ENCODE data around the gene RANBP1.
"Not testable (repeated sequence)": the region's sequence is repeated elsewhere in the genome, so short reads cannot be mapped to it uniquely, and the experiment has no call there.

Gene RANBP1

DNA sequence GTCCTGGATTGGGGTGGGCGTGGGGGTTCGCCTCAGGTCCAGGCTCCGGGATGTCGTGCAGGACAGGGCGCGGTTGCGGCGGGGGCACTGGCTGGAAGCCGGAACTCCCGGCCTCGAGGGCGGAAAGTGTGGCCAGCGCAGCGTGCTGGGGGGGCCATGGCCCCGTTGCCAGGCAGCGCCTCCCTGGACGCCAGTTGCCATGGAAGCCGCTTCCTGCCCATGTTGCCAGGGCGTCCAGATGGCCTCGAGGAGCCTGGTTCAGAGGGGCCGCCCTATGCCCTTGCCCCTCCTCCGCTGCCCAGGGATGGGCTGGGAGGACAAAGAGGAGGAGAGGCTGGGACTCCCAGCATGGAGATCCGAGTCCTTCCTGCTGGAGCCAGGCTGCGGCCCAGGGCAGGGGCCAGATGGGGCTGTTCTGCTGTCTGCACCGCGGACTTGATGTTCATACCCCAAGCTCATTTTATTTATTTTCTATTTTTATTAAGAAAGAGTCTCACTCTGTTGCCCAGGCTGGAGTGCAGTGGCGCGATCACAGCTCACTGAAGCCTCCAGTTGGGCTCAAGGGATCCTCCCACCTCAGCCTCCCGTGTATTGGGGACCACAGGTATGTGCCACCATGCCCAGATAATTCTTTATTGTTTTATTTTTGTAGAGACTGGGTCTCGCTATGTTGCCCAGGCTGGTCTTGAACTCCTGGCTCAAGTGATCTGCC is 39.6 kb downstream of the RANBP1 start:
- peak; percentile 79 for DNase-seq

DNA sequence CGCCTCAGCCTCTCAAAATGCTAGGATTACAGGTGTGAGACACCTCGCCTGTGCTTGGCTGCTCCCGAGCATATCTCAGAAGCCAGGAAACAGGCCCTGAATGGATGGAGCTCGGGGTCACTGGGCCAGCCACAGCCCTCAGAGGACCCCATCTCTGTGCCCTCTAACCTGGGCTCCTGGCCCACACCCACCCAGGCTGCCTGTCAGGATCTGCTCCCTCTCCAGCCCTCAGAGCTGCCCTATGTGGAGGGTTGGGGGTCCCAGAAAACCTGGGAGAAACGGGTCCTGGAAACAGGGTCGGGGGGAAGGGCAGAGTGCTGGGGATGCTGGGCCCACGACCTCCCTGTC is 40.1 kb downstream of the RANBP1 start:
- no peak for DNase-seq

DNA sequence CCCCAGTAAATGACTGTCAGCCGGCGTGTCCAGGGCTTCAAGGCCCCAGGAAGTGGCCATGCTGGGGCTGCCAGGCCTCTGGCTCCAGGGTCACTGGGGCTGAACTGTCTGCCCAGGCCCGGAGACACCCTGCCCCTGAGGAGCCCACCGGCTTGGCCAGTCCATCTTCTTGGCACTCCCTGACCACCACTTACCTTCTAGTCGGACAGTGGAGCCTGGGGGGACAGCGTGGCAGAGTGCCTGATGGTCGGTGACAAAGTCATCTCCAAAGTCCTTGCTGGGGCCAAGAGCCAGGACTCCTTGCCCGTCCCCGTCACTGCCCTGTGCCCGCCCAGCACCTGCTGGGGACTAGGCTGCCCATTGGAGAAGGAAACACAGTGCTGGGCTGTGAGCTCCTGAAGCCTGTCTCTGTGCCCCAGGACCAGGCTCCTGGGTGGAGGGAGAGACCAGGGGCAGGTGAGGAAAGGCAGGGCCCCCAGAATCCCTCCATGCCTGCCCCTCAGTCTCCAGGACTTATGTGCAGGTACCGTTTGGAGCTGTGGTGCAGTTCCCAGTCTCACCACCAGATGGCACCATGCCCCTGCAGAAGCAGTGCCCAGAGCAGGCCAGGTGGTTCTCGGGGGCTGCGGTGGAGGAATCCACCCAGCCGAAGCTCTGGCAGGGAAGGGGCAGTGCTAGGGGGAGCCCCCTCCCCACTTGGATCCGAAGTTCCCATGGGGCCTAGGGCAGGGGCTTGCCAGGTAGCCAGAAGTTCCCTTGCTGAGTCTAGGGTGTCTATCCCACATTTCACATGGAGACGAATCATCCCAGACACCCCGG is 40.9 kb downstream of the RANBP1 start:
- DNase-seq: peak; percentile 44

DNA sequence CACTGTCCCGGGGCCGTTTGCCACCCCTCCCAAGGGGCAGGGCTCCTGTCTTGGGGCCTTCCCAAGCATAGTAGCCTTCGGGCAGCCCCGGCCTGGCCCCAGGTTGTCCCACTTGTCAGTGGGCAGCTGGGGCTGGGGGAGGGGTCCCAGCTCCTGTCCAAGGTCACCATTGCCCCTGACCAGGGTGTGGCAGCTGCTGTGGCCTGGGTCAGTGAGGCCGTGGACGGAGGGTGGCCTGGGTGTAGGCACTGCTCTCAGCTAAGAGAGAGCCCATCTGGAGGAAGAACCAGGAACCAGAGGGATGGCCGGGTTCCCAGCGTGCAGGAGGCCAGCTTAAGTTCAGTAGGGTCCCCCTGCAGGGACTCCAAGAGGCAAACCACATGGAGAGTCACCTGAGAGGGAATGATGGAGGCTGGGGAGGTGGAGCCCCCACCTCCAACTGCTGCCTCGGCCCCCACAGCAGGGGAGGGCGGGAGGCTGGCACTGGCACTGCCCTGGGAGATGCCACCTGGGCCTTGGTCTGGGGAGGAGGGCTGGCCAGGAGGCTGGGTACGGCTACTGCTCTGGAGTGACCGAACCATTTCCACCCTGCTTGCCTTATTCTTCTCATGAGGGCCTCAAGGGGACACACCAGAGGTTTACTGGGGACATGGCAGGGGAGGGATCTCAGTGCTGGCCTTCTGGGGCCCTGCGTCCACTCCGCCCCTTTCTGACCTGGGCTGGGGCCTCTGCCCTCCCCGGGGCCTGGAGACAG is 41.7 kb downstream of the RANBP1 start:
- no peak for DNase-seq

DNA sequence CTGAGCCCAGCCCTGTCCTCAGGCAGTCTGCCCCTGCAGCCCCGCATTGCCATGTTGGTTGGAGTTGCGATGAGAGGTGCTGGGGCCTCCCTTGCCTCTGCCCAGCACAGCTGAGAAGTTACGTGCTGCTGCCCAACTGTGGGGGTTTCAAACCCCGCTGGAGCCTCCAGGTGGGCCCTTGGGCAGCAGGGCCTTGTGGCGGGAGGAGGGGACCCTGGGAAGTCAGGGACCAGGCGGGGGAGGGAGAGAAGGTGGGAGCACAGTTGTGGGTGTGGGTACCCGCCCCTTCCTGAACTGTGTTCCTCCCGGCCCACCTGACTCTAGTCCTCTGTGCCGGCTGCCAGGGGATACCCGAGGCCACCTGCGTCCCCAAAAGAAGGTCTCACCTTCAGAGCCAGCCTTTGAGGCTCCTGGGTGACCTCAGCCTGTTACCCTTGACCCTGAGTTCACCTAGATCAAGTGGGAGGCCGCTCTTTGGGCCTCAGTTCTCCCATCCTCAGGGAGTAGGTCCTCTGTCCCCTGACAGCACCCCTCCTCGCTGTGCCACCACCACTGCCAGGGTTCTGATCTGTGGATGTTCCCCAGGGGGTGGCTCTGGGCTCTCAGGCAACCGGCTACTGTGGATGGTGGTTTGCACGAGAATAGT is 42.6 kb downstream of the RANBP1 start:
- DNase-seq: no peak

DNA sequence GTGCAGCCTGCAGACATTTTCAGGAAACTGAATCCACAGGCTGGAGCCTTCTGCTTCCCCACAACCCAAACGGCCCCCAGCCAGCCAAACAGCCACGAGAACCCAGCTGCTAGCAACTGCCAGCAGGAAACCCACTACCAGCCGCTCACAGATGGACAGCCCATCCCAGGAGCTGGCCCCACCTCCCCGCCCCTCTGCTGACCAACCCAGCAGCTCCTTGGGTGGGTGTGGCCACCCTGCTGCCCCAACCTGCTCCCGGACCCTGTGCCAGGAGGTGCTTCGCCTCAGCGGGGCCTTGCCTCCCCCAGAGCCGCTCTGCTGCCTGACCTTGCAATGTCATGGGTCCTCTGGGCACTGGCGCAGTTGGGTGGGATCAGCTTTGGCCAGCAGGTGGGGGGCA is 43.2 kb downstream of the RANBP1 start:
- DNase-seq: no peak

DNA sequence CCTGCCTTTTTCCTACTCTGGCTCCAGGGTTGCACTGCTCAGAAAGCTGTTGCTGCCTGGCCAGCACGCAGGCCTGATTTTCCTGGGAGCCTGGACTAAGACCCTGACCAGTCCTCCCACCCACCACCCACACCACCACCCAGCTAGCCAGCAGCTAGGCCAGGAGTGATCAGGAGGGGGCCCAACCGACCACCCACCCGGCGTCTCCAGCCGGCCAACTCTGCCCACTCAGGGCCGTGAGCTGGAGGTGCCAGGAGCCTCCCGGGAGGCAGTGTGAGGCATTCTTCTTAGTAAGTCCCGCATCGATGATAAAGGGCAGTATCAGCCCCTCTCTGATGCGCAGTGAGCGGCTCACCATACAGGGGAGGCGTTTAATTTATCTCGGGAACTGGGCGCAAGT is 43.6 kb downstream of the RANBP1 start:
- DNase-seq: not testable (repeated sequence)

DNA sequence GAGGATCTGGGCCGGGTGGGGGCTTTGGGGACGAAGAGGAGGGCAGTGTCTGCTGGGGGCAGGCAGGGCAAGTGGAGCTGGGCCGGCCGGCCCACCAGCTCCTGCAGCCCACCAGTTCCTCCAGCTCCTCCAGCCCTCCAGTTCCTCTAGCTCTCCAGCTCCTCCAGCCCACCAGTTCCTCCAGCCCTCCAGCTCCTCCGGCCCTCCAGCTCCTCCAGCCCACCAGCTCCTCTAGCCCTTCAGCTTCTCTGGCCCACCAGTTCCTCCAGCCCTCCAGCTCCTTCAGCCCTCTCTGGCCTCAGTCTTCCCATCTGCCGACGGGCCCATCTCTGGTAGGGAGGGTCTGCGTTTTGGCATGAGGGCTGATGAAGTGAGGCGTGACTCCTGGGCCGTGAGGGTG is 44.1 kb downstream of the RANBP1 start:
- DNase-seq: no peak

DNA sequence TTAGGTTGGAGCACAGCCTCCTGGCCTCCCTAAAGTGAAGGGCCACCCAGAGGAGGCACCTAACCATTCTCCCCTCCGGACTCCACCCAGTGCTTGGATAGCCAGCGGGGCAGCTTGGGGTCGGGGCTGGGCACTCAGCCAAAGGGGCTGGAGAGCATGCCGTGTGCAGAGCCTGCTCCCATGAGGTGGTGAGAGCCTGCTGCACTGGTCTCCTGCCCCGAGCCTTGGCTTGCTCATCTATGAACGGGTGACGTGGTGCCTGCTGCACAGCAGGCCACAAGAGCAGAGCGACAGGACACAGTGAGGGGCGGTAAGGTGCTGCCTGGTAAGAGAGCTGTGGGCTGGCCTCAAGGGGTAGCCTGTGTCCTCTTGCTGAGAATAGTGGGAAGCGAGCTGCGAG is 49.0 kb downstream of the RANBP1 start:
- no peak for DNase-seq

DNA sequence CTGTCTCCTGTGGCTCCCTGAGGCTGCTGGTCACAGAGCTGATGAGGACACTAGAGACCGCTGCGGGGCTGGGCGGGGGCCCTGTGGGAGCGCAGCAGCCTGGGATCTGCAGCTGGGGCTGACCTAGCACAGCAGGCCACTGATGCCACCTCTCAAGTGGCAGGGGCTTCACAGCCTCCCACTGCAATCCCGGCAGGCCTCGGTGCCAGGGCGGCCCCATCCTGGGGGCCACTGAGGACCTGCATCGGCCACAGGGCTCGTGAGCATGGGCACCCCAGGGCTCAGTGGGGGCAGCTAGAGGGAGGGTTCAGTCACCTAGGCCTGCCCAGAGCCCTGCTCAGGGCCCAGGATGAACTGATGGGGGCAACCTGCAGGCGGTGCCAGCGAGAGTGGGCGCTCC is 49.5 kb downstream of the RANBP1 start:
- DNase-seq: no peak

DNA sequence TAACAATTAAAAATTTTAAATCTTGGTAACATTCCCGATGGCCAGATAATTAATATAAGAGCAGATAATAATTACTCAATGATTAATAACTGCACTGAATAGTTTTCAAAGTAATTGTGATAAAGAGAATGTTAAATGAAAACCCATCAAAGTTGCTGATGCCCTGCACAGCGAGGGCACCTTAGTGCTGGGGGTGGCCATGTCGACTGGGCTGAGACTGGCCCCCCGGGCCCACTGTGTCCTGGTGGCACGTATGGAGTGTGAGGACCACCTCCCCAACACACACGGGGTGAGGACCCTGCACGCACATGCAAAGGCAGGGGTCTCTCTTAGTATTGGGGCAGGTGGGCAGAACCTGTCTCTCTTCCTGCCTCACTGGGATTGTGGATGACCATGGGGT is 50.0 kb downstream of the RANBP1 start:
- no peak for DNase-seq

DNA sequence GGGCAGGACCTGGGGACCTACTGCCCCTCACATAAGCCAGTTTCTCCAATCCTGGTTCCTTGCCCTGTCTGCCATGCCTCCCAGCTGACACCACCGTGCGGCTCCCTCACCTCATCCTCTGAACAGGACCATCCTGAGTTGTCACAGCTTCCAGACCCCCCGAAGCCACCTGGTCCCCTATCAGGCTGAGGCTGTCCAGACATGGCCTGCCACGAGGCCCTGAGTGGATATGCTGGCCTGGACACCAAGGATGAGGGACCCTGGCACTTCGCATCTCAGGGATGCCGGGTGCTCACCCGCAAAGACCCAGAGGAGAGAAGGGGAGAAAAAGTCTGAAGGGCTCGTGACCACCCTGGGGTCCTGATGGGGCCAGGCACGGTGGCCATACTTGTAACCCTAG is 50.8 kb downstream of the RANBP1 start:
- DNase-seq: no peak

DNA sequence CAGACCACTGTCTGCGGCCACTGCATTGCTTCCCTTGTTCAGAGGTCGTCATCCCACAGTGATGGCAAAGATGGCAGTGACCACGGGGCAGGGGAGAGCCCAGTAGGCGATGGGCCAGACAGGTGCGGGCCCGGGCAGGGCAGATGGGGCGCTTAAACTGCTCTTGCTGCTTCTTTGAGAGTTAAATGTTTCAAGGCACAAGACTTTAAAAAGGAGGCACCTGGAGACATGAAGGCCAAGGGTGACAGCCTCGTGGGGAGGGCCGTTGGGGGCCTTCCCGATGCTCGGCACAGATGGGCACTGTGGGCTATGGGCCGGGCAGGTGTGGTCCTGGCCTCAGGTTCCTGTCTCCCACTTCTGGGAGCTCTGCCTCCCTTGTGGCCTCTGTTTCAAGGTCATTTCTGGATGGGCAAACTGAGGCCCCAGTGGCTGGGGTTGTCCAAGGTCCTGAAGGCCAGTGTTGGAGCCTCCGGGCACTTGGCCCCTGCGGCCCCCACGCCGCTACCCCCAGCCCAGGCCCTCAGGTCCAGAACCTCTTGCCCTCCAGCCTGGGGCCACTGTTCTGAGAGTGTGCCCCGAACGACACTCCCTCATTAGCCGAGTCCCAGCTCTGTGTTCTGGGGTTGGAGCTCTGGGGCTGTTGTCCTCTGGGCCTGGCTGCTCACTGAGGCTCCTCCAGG is 51.9 kb downstream of the RANBP1 start:
- DNase-seq: no peak

DNA sequence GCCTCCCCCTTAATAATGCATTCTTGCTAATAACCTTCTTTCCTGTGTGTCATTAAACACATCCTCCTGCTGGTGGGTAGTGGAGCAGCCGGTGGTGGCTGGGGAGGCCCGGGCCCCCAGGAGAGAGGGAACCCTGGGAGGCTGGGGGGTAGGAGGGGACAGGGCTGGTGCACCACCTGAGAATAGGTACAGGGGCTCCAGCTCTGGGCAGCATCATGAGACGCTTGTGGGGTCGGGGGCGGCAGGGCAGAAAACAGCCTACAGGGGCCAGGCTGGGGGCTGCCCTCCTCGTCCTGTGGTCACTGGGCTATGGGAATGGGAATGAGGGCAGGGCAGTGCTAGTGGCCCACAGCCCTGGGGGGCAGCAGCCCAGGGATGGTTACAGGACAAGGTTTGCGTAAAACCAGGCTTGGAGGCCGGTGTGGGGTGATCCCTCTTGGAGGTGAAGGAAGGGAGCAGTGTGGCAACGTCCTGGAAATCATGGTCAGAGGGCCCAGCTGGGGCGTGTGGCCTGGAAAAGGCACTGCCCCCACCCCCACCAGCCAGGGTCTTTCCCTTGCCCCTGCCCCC is 53.4 kb downstream of the RANBP1 start:
- no peak for DNase-seq

DNA sequence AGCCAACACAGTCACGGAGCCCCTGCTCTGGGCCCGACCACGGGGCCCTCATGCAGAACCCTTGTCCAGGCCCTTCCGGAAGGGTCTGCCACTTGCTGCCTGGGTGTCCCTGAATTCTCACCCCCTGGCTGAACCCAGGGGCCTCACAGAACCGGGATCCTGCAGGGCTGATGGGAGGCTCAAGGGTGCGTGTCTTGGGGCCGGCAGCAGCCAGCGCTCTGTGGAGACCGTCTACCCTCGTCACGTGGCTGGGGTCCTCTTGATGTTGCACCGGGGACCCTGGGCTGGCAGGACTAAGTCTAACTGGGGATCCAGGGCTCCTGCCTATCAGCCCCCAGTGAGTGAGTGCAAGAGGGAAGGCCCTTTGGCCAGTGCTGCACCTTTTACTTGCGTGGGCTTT is 54.3 kb downstream of the RANBP1 start:
- no peak for DNase-seq

DNA sequence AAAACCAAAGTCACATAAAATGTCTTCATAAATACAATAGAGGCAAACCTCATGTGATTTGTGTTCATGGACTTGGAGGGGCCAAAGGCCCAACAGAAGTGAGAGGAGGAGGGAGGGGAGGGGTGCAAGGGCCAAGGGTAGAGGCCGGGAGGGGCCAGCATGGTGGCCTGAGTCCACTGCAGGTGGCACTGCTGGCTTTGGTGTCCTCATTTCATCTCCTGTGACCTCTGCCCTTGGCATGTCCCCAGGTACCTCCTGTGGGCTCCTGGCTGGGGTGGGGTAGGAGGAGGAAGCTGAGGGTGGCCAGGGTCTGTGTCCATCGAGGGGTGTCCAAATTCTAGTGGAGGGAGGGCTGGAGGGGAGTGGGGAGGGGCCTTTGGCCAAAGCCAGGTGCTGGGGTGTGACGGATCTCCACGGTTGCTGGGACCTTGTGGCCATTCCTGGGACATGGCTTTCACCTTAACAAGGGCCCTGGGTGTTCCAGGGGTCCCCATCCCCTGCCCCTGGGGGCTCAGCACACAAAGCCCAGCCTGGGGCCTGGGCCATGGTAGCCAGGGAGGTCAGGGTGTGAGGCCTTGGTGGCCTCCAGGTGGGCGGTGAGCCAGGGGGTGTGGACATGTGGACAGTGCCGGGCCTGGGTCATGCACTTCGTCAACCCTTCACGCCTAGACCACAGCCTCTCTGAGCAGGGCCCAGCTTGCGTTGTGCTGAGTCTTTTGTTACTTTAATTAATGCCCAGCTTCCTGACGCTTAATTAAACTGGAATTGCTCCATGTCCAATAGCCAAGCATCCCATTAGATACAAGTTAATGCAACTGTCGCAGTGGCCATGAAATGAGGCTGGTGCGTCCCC is 55.6 kb downstream of the RANBP1 start:
- DNase-seq: no peak

DNA sequence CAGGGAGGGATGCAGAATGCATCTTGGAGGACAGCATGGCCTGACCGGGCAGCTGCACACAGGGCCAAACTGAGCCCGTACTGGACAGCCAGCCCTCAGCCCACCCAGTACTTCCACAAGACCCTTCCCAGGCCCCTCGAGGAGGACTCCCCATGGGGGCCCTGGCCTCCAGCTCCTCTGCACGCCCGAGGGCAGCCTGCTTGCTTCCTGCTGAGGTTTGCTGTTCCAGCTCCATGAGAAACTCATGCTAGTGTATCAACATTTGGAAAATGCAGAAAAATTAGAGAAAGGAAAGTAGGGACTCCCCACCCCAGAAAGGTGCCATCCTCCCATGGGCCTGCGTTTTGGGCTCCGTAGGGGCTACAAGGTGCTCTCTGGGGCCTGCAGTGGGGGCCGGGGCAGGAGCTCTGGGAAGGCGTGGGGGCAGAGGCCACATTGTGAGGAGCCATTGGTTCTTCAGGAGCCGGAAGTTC is 56.3 kb downstream of the RANBP1 start:
- no peak for DNase-seq

DNA sequence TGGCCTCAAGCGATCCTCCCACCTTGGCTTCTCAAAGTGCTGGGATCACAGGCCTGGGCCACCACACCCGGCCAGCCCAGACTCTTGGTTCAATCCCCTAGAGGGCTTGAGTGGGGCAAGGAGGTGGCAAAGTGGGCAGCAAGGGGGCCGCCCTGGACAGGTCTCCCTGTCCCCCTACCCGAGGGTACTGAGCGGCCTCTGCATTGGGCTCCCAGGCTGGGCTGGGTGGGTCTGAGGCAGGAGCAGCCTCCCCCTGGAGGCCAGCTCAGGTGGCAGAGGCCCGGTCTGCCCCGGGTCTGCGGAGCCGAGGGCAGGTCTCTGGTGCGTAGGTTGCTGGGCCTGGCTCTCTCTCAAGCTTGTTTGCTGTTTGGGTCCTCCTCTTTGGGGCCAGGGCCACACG is 57.3 kb downstream of the RANBP1 start:
- no peak for DNase-seq

DNA sequence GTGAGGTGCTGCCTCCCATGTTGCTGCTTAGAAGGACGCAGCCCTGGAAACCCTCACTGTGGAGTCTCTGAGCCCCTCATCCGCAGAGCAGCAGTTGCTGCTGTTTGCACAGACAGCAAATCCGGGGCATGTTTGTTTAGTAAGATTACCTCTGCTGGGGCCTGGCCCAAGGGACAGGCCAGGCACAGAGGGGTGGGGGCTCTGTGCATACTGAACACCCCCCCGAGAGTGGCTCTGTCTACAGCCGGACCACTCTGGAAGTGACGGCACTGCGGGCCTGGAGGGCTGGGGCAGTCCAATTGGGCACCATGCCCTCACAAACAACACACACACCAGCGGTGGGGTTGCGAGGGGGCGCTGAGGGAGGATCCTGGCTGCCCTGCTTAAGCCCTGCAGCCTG is 57.9 kb downstream of the RANBP1 start:
- no peak for DNase-seq

DNA sequence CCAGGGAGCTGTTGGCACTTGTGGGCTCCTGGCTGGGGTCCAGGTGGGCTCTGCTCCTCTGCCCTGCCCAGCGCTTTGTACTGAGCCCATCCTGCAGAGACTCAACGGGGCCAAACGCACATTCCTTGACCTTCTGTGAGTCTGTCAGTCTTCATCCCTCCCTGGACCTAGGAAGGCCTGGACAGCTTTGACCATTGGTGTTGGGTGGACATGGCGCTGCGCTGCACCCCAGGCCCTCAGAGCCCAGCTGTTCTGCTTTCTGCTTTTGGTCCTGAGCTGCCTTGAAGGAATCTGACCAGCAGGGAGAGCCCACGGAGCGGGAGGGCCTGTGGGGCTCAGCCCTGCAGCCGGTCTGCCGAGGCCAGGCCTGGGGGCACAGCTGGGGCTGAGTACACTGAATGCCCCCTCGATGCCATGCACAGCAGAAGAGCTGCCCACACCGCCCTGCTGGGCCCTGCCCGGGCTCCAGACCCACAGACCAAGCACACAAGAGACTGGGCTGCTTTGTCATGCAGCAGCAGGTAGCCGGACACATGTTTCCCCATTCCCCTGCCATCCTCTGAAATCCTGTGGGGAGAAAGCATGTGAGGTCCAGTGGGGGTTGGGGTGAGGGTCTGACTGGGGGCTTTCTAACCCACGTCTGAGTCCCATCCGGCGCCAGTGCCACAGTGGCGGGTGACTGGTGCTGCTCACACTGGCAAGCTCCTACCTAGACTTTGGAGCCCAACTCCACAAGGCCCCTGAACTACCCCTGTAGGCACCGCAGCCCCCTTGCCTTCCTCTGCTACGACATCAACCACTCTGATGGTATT is 59.1 kb downstream of the RANBP1 start:
- DNase-seq: no peak

DNA sequence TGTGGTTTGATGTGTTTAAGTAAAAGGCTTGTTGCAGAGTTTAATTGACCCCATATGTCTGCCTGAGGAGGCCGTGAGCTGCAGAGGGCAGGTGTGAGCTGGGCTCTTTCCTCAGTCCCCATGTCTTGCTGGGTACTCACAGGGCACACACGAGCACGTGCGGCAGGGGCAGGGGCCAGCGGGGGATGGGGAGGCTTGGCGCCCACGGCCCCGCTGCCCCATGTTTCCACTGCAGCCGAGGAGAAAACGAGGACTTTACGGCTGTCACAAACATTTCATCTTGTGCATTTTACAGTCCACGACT is 59.6 kb downstream of the RANBP1 start:
- DNase-seq: no peak

Data from NCI-H2171 (cell line).